Amniotic epithelial cell (primary cell): Measurements from ENCODE around the gene STX16.

Source experiments
- DNase-seq: peaks from one replicate; pipeline ENCODE4 v3.0.0-alpha.2; 2010; ENCODE audit warnings: low read depth

The STX16 gene

GRCh38 chr20:58710481-58711265 is 59.6 kb downstream of the STX16 start:
- no peak for DNase-seq

GRCh38 chr20:58711266-58712051 is 60.4 kb downstream of the STX16 start:
- no peak for DNase-seq

- no peak for DNase-seq
Observed at GRCh38 chr20:58712151-58712791, 61.2 kb downstream of the STX16 start.

GRCh38 chr20:58712806-58713731 is 62.0 kb downstream of the STX16 start:
- DNase-seq = no peak

GRCh38 chr20:58713801-58714339 is 62.8 kb downstream of the STX16 start:
- DNase-seq = no peak

GRCh38 chr20:58714340-58714922 is 63.3 kb downstream of the STX16 start:
- no peak for DNase-seq

GRCh38 chr20:58714923-58715351 is 63.9 kb downstream of the STX16 start:
- DNase-seq = no peak

- DNase-seq = no peak
Observed at GRCh38 chr20:58715391-58715800, 64.3 kb downstream of the STX16 start.

- no peak for DNase-seq
Observed at GRCh38 chr20:58715801-58716475, 64.9 kb downstream of the STX16 start.

- no peak for DNase-seq
Observed at GRCh38 chr20:58716476-58717277, 65.6 kb downstream of the STX16 start.

- DNase-seq = no peak
Observed at GRCh38 chr20:58717278-58718091, 66.4 kb downstream of the STX16 start.

- DNase-seq = no peak
Observed at GRCh38 chr20:58718121-58718563, 67.1 kb downstream of the STX16 start.

GRCh38 chr20:58718729-58719128 is 67.6 kb downstream of the STX16 start:
- no peak for DNase-seq

- DNase-seq = no peak
Observed at GRCh38 chr20:58719258-58719657, 68.2 kb downstream of the STX16 start.

- DNase-seq = no peak
Observed at GRCh38 chr20:58719971-58720371, 68.9 kb downstream of the STX16 start.

- no peak for DNase-seq
Observed at GRCh38 chr20:58720890-58721289, 69.8 kb downstream of the STX16 start.

- DNase-seq = no peak
Observed at GRCh38 chr20:58721951-58722778, 71.1 kb downstream of the STX16 start.
